Measurements from ENCODE around the gene UAP1L1. TPM values are rescaled to one million over a fixed set of nuclear protein-coding genes. Genes with fewer than 3 reads are reported as not detected.

Gene UAP1L1
- total and polyA plus RNA-seq, 2 of the 4 experiments (the other 2 are of a cell fraction), result 2.3 to 9.8 TPM

GRCh38 chr9:137129456-137130175 lies 52.3 kb downstream of the UAP1L1 start:
- 1% methylated on average over 51 of the region's 86 CpGs; no CpG with 5 or more reads in 1 of the 2 experiments for WGBS, 2 experiments (ENCODE audit: extremely low coverage in 2 of 2, insufficient read length in 1 of 2)
- ATAC-seq (ENCODE audit: low read depth) (peak; percentile 99), DNase-seq (peak; percentile 91)
- Histone ChIP-seq H4K8ac (ENCODE audit: low read depth in 2 of 2, low read length in 2 of 2) (peak overlapping the region; percentile 77 to 96), H2BK15ac (ENCODE audit: low read depth, low read length) (no peak overlapping the region), H3K4me2 (ENCODE audit: low read depth, low read length) (peak overlapping the region; percentile 35; the same call in 1 of the 2 replicates), H4K20me1 (ENCODE audit: insufficient read depth, low read length) (0 out of 2 replicates have a peak, but pooled peaks cover 8% of the 10 kb centered on the region), H3K9me3 (ENCODE audit: control insufficient read depth, insufficient read depth, low read length) (peaks cover 4% of the 10 kb centered on the region; the same call in 1 of the 2 replicates), H3K23ac (ENCODE audit: low read depth, low read length) (peak overlapping the region; percentile 86), H3K79me1 (ENCODE audit: low read depth in 1 of 2, low read length in 2 of 2) (peaks cover 13 to 35% of the 10 kb centered on the region in 2 experiments), H3K9ac (ENCODE audit: low read depth, low read length) (peak overlapping the region; percentile 90), H3K14ac (replicated peaks; ENCODE audit: low read depth, low read length) (peak overlapping the region; percentile 98), H3K4me1 (ENCODE audit: control insufficient read depth, insufficient read depth, low read length) (peaks cover 12% of the 10 kb centered on the region; the same call in 1 of the 2 replicates), H2BK120ac (ENCODE audit: low read depth, low read length) (peak overlapping the region; percentile 38; the same call in 1 of the 2 replicates), H3K27ac (ENCODE audit: insufficient read depth, low read length) (peak overlapping the region; percentile 74), H4K91ac (ENCODE audit: insufficient read depth, low read depth, low read length) (peak overlapping the region; percentile 85; the same call in 1 of the 2 replicates), H2AFZ (replicated peaks; ENCODE audit: low read length, poor library complexity) (peak overlapping the region; percentile 99), H2BK20ac (ENCODE audit: low read depth, low read length) (no peak overlapping the region), H2AK9ac (replicated peaks; ENCODE audit: low read depth, low read length, poor library complexity) (peak overlapping the region; percentile 96), H2AK5ac (ENCODE audit: low read depth, low read length) (peak overlapping the region; percentile 53; the same call in 1 of the 2 replicates), H4K5ac (ENCODE audit: low read depth, low read length) (peak overlapping the region; percentile 63; the same call in 1 of the 2 replicates), H3K18ac (ENCODE audit: low read depth, low read length) (peak overlapping the region; percentile 62; the same call in 1 of the 2 replicates), H2BK5ac (ENCODE audit: low read depth, low read length, poor library complexity, severe bottlenecking) (peak overlapping the region; percentile 43), H3K56ac (ENCODE audit: extremely low read depth, insufficient read depth, low read length) (peak overlapping the region; percentile 71; the same call in 1 of the 2 replicates), H3K4me3 (ENCODE audit: insufficient read depth, low read depth, low read length) (peak overlapping the region; percentile 76), H3K36me3 (ENCODE audit: control insufficient read depth, insufficient read depth, low read length) (no peaks in the 10 kb centered on the region), H3K27me3 (ENCODE audit: control insufficient read depth, insufficient read depth, low read length) (no peaks in the 10 kb centered on the region), H3K4ac (ENCODE audit: low read depth, low read length) (peak overlapping the region; percentile 93), H3K9me1 (ENCODE audit: insufficient read depth, low read length) (peaks cover 16% of the 10 kb centered on the region)
- CTCF ChIA-PET, result interaction anchor here (1.0 kb wide), 1 partner anchor 28 kb away, joined by 3 read pairs; no protein-coding TSS in a partner anchor
- intact Hi-C loops (cut with micrococcal nuclease) (no loop called here), in situ Hi-C loops (cut with MboI; ENCODE audit: low sequenced_read_pairs) (no loop called here), dilution Hi-C loops (cut with HindIII; ENCODE audit: low sequenced_read_pairs, unreplicated experiment) (no loop called here)
- POLR2A ChIA-PET (ENCODE audit: unreplicated experiment), result interaction anchor here (0.7 to 1.3 kb wide), 2 partner anchors 75 to 111 kb away, joined by 3 to 4 read pairs; partner anchors contain the start of gene TUBB4B
- BruUV-seq (replicated peaks), result no TSS peak
- TF ChIP-seq FOS (IDR thresholded peaks at IDR 0.05; ENCODE audit: low read depth, low read length) (no peak), ELK1 (IDR thresholded peaks at IDR 0.05; ENCODE audit: borderline replicate concordance, low read depth, low read length) (no peak), CTCF (conservative IDR thresholded peaks at IDR 0.05; ENCODE audit: low read depth, low read length) (peak; percentile 29; the same call in 1 of the 2 replicates), POLR2A (IDR thresholded peaks at IDR 0.05; ENCODE audit: low read depth, low read length) (no peak), MAZ (IDR thresholded peaks at IDR 0.05; ENCODE audit: borderline replicate concordance, low read depth, low read length) (peak; percentile 9; the same call in 1 of the 2 replicates), RFX5 (IDR thresholded peaks at IDR 0.05; ENCODE audit: low read depth, low read length) (no peak), MXI1 (IDR thresholded peaks at IDR 0.05; ENCODE audit: borderline replicate concordance, low read depth, low read length) (peak; percentile 88; the same call in 1 of the 2 replicates), NFE2L2 (IDR thresholded peaks at IDR 0.05; ENCODE audit: low read depth, low read length) (no peak; the same call in 1 of the 2 replicates), USF2 (IDR thresholded peaks at IDR 0.05; ENCODE audit: low read depth, low read length) (0 out of 2 replicates have a peak, but pooled peaks have one; percentile 7), RCOR1 (IDR thresholded peaks at IDR 0.05; ENCODE audit: insufficient replicate concordance, low read length) (peak; percentile 84), CEBPB (IDR thresholded peaks at IDR 0.05; ENCODE audit: low read depth, low read length) (no peak), CHD1 (IDR thresholded peaks at IDR 0.05; ENCODE audit: low read depth, low read length) (no peak), BHLHE40 (IDR thresholded peaks at IDR 0.05; ENCODE audit: low read depth, low read length) (no peak)
